ENCODE results near the gene PLEKHA8.

DNA sequence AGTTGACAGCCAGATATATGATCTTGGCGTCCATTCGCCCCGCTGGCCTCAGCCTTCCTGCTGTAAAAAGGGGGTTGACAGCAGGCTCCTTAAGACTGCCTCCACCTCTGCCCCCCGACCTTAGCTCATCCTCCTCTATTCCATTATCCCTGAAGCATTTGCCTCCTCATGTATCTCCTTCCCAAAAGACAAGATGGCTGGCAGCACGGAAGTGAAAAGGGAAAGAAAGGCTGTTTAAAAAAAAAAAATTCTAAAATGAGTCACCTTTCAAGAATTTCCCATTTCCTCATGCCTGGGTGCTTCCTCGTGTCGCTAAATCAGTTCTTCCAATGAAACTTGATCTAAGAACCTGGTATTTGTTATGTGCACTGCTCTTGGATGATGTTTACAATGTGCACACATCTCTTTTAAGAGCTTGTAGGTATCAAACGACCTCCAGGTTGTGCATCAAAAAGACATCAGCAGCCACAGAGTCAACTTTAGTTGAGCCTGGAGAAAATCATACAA, 40.3 kb upstream of the PLEKHA8 start:
- TF ChIP-seq, protein P1, sequence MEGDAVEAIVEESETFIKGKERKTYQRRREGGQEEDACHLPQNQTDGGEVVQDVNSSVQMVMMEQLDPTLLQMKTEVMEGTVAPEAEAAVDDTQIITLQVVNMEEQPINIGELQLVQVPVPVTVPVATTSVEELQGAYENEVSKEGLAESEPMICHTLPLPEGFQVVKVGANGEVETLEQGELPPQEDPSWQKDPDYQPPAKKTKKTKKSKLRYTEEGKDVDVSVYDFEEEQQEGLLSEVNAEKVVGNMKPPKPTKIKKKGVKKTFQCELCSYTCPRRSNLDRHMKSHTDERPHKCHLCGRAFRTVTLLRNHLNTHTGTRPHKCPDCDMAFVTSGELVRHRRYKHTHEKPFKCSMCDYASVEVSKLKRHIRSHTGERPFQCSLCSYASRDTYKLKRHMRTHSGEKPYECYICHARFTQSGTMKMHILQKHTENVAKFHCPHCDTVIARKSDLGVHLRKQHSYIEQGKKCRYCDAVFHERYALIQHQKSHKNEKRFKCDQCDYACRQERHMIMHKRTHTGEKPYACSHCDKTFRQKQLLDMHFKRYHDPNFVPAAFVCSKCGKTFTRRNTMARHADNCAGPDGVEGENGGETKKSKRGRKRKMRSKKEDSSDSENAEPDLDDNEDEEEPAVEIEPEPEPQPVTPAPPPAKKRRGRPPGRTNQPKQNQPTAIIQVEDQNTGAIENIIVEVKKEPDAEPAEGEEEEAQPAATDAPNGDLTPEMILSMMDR (IDR thresholded peaks at IDR 0.05): no peak
- no peak for TF ChIP-seq POLR2A (IDR thresholded peaks at IDR 0.05)

Measured in transverse colon (tissue), 3 donors.